ENCODE measurements around the gene SGPP2. TPM values are rescaled to one million over a fixed set of nuclear protein-coding genes. Genes with fewer than 3 reads are reported as not detected.
"Not testable (repeated sequence)": the region's sequence is repeated elsewhere in the genome, so short reads cannot be mapped to it uniquely, and the experiment has no call there.

Gene SGPP2
- polyA plus RNA-seq, 3 donors, result 0.11 to 3.5 (median 1.6) TPM

DNA sequence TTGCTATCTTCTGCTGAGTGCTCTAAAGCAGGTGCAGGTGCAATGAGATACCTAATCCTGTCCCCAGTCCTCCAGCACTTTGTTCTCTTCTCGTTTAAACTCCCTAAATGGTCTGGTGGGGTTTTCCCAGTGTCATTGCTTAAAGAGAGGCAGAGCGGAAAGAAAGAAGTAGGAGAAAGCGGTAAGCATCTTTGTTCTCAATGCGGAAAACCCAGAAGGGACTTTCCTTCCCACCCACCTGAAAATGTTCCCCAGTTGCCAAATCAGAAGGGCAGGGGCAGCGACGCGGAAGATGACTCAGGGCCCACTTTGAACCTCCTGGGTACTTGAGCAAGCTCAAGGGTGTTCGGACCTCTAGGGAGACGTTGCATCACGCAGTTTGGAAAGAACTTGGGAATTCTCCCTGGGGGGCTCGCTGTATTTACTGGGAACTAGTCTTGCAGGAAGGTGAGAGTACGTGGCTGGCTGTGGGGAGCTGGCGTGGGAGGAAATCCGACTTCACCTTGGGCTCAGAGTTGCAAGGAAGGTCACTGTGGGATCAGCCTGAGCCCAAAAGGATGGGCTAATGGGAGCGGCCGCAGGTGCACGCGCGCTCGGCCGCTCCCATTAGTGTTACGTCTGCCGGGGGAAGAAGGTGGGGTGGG is 589 bp upstream of the SGPP2 start:
- WGBS, 3 donors, result 18 to 22% (median 19%) methylated on average over 21 to 23 of the region's 23 CpGs

DNA sequence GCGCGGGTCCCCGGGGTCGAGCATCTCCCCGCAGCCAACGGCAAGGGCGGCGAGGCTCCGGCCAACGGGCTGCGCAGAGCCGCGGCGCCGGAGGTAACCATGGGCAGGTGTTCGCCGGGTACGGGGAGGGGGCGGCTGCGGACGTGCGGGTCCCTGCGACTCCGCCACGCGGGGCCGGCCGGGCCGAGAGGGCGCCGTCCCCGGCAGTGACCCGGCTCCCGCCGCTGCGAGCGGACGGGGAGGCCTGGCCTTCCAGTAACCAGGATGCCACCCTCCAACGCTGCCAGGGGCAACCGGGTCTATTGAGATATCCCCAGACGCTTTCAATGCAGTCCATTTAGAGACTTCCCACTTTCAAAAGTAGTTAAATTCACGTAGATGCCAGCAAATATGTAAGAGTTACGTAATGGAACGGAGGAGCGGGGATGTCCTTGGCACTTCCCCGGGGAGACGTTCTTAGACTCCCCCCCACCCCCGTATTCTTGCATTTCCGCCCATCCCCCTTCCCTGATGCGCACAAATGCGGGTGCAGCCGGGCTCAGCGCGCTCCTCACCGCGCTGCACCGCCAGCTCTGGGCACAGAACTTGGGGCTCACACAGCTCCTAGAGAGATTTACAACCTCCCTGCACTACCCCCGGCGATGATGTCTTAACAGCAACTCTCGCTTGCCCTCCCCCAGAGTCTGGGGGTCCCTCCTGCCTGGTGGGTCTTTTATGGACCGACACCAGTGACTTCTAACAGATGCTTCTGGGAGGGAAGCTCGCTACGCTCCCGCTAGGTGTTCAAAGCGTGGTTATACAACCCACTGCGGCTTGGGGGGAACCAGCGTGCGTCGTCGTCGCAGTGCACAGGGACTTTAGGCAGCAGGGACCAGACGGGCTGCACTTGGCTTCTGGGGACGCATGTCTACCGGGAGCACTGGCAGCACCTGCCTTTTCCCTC is 657 bp downstream of the SGPP2 start:
- WGBS, 3 donors, result 5 to 7% (median 6%) methylated on average over 63 to 74 of the region's 74 CpGs
- H3K27ac ChIP-seq (ENCODE audit: low read depth, low read length), result no peak overlapping the region

More for the DNA sequence above, 589 bp upstream of the SGPP2 start:
- no peak overlapping the region for H3K27ac ChIP-seq (ENCODE audit: low read depth, low read length)

DNA sequence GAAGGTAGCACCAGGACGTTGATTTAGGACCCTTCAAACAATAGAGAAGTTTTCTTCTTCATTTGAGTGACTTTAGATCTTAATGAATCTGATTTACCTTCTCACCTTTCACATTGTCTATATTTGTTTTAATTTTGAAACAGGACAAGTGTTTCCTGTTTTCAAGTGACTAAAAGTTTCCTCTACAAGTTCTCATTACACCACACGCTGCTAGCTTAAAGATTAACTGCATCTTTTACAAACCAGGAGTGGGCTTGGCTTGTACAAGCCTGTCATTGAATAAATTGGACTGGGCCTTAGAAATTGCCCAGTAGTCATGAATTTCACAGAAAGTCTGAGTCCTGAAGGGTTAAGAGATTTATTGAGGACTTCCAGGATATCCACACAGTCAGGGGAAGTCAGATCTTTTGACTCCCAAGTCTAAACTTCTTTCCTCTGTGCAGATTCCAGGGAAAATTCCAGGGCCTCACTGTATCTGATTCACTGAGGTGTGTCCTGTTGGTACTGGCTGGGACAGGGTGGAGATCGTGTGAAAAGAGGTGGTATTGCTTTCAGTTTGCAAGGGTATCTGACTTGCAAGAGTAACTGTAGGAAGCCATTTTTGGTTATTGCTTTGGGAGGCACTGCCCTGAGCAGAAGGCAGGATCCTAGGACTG is 3.4 kb downstream of the SGPP2 start:
- H3K27ac ChIP-seq (ENCODE audit: low read depth, low read length), result no peak overlapping the region
- WGBS, 3 donors, result 39 to 49% (median 47%) methylated on average over 3 of the region's 3 CpGs

DNA sequence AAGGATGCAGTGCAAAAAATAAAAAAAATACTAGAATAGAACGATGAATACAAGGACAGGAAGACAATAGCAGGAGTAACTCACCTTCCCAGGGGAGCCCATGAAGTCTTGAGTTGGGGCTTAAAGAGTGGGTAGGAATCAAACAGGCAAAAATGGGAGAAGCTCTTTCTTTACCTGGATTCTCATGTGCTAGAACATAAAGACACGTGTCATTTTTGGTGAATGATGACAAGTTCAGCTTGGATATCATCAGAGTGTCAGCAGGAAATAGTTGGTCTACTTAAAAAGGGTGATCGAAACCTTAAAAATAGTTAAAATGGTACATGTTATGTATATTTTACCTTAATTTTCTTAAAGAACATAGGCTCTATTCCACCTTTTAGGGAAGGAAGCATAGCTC is 5.7 kb downstream of the SGPP2 start:
- no peak overlapping the region for H3K27ac ChIP-seq (ENCODE audit: low read depth, low read length)
- 80 to 89% (median 85%) methylated on average over 3 of the region's 3 CpGs for WGBS, 3 donors

DNA sequence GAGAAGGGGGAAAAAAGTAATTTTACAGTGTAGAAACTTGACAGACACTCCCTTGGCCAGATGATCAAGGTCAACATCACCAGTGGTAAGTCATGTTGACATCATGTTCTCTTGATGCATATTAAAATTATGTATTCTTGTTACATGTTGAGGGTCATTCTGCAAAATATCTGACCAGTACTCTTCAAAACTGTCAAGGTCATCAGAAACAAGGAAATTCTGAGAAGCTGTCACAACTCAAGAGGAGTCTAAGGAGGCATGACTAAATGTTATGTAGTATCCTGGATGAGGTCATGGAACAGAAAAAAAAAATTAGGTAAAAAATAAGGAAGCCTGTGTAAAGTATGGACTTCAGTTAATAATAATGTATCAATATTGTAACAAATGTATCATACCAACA is 6.3 kb downstream of the SGPP2 start:
- H3K27ac ChIP-seq (ENCODE audit: low read depth, low read length), result no peak overlapping the region

DNA sequence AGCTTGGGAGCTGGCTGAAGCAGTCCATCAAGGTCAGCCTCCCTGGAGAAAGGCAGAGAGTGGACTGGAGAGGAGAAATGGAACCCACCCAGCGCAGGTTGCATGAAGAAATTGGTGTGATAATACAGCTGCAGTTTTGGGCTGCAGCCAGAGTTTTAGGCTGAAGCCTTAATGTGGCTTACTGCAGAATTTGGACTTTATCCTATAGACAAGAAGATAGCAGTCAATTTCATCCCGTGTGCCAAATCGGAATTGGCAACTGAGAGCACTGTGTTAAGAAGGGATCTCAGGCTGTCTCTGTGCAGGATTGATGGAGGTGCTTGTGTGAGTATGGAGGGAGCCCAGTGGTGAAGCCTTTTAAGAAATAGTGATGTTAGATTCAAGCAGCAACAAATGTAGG is 7.5 kb downstream of the SGPP2 start:
- WGBS, 3 donors, result 63 to 77% (median 63%) methylated on average over 3 of the region's 3 CpGs
- no peak overlapping the region for H3K27ac ChIP-seq (ENCODE audit: low read depth, low read length)

DNA sequence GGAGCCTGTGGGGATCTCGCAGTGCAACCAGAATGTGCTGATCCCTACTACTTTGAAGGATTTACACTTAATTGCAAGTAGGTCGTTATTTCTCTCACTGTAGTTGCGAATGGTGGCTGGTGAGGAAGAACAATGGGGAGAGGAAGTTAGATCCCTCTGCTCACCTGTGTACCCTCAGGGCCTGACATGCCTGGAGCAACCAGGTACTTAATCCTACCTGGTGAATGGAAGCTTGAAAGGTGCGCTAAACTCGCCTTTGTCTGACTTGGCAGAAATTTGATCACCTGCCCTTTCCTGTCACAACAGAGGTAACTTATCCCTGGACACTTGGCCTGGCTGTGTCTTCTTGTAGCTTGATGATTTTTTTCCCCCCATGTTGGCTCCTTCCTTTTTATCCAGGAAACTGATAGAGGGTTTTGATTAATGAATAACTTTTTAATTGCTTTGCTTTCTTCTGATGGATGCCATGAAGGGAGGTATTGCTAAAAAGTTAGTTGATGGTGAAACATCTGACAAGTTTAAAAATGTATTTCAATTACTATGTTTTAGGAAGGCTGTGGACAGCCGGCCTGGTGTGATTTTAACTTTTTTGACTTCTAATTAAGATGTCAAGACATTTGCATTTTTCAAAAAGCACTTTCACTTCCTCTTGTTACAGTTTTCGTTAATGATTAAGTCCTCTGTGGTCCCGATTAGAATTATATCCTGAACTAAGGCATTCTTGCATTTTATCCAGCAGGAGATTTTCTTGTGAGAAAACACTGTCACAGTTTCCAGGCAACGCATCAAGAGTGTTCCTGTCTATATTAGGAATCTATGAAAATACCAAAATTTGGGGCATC is 9.2 kb downstream of the SGPP2 start:
- WGBS, 3 donors, result 38 to 78% (median 76%) methylated on average over 9 of the region's 9 CpGs
- no peak overlapping the region for H3K27ac ChIP-seq (ENCODE audit: low read depth, low read length)

DNA sequence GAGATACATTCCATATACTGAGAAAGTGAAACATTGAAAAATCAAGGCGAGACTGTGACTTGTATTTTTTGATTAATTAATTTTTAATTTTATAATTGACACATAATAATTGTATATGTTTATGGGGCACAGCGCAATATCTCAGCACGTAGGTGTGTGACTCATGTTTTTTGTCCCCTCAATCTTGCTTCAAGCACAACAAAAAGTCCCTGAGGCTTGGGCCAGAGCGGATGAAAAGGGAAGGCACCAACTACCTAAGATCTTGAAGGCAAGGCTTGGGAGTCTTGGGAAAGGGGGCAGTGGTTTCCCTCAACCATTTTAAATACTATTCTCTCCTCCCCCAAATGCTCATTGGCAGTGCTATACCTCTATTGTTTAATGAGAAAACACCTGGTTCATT is 9.9 kb downstream of the SGPP2 start:
- no peak overlapping the region for H3K27ac ChIP-seq (ENCODE audit: low read depth, low read length)

DNA sequence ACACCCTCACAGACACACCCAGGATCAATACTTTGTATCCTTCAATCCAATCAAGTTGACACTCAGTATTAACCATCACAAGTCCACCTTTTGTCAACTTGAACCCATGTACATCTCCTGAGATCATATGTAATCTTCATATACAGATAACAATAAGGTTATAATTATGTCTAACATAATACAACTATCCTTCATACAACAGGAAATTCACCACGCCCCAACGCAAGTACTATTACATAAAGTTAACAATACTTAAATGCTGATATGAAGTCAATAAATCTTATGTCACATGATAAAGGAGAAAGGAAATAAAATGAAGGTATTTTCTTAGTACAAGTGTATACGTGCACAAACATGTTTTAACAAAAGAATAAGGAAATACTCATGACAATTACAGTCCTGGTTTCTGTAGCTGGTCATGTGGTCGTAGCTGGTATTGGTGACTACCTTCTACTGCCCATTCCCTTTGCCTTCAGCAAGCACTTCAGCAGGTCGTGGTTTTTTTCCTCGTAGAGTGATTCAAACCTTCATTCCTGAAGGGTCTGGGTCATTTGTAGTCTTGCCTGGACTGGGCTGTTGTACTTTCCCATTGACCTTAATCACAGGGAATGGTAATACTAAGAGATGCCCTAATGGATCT is 11.2 kb downstream of the SGPP2 start:
- not testable (repeated sequence) for H3K27ac ChIP-seq (ENCODE audit: low read depth, low read length)
- WGBS, 3 donors, result 84 to 92% (median 88%) methylated on average over 6 of the region's 6 CpGs

More for the DNA sequence above, 9.9 kb downstream of the SGPP2 start:
- WGBS, 3 donors, result 70 to 87% (median 87%) methylated on average over 4 of the region's 4 CpGs

DNA sequence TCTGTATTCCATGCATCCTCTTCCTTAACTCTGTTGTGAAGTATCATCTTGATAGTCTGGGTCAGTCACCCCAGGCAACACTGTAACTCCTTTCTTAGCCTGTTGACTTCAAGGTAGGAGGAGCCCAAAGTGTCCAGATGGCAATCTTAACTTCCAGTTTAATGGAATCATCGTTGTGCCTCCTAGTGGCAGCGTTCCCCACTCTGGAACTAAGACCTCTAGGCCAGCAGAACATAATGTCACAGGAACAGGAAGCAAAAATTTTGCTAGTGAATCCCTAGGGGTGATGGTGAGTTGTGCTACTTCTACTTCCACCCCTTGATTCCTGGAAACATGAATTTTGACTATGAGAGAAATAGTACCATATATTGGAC is 11.7 kb downstream of the SGPP2 start:
- 65 to 76% (median 69%) methylated on average over 2 of the region's 2 CpGs for WGBS, 3 donors
- H3K27ac ChIP-seq (ENCODE audit: low read depth, low read length), result no peak overlapping the region

DNA sequence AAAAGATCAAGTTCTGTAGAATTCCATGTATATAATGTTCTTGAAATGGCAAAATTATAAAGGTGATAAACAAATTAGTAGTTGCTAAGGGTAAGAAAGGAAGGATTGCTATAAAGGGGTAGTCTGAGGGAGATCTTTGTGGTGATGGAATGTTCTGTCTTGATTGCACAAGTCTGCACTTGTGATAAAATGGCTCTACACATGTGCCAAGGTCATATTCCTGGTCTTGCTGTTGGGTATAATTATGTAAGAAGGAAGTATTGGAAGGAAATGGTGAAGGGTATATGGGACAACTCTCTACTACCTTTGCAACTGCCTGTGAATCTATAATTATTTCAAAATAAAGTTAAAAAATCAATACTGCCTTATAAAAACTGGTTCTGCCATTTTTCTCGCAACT is 15.3 kb downstream of the SGPP2 start:
- 47 to 92% (median 81%) methylated on average over 1 of the region's 1 CpG for WGBS, 3 donors
- no peak overlapping the region for H3K27ac ChIP-seq (ENCODE audit: low read depth, low read length)

DNA sequence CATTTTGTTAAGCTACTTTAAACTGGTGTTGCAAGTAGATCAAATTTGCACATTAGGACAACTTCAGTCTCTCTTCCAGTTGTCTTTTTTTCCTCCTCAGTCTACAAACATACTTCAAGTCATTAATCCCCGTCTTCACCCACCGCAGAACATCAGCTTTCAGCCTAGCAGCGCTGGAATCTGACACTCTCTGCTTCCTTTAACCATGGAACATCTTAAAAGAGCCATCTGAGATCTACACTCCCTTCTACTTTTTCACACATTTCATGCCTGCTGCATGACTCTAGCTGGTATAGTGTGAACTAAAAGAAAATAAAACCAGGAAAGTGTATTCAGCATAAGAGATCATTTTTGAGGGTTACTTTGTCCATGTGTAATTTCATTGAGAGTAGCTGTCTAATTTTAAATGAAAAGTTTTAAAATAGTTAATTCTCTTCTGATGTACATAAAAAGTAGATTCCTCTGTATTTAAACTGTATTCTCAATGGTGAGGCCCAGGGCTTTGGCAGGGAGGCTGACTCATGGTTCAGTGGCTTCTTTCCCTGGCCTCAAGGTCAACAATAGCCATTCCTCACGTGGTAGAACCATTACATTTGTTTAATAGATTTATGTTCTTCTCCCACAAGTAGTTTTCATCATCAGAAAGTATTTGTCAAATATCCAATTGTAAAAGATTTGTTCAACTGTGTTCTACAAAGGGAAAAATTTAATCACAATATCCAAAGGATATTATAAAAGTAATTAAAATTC is 16.5 kb downstream of the SGPP2 start:
- no peak overlapping the region for H3K27ac ChIP-seq (ENCODE audit: low read depth, low read length)
- 41 to 57% (median 52%) methylated on average over 4 of the region's 4 CpGs for WGBS, 3 donors

DNA sequence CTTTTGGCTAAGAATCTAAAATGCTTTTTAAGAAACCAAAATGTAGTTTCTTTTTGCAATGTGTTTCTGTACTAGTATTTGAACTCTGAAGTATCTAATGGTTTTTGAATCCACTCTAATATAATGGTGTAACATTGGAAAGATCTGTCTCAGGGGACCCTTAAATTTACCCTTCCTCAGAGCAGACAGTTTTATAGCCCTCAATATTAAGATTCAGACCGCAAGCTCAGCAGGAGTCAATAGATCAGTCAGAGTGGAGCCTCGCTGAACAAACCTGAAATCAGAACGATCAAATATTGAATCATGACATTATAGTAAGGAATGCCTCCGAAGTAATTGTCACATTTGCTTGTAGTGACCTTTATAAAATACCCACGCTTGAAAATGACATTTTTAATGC is 18.3 kb downstream of the SGPP2 start:
- 56 to 85% (median 57%) methylated on average over 5 of the region's 5 CpGs for WGBS, 3 donors

DNA sequence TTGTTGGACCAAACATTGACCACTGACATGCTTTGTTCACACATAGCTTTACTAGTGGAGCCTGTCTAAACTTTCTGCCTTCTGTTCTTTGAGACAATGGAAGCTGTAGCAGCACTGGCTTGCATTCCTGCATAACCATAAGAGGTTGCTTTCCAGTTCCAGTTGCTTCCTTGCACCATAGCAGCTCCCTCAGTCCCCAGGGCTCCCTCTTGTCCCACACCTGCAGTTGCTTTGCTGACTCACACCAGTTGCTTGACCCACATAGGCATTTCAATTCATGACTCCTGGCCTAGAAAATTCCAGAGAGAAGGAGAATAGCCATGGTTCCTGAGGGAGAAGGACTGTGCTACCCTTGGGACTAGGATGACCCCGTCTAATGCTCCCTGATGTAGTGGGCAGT is 20.9 kb downstream of the SGPP2 start:
- 55 to 84% (median 78%) methylated on average over 1 of the region's 1 CpG for WGBS, 3 donors
- no peak overlapping the region for H3K27ac ChIP-seq (ENCODE audit: low read depth, low read length)

More for the DNA sequence above, 18.3 kb downstream of the SGPP2 start:
- H3K27ac ChIP-seq (ENCODE audit: low read depth, low read length), result no peak overlapping the region

DNA sequence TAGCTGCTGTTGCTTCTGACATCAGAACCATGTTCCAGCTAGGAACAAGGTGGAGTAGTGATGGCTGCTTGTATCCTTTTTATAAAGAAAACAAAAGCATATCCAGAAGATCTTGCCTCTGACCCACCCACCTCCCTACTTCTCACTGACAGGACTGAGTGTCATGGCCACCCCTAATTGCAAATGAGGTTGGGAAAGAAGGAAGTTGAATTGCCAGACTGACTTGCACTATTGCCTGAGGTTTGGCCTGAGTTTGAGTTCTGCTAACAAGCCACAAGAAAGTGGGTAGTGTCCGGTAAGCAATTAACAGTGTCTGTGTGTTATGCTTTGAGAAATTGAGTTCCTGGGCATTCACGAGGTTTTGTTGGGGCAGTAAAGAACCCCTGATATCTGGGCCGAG is 22.8 kb downstream of the SGPP2 start:
- H3K27ac ChIP-seq (ENCODE audit: low read depth, low read length), result no peak overlapping the region
- 62 to 80% (median 65%) methylated on average over 3 of the region's 3 CpGs for WGBS, 3 donors

DNA sequence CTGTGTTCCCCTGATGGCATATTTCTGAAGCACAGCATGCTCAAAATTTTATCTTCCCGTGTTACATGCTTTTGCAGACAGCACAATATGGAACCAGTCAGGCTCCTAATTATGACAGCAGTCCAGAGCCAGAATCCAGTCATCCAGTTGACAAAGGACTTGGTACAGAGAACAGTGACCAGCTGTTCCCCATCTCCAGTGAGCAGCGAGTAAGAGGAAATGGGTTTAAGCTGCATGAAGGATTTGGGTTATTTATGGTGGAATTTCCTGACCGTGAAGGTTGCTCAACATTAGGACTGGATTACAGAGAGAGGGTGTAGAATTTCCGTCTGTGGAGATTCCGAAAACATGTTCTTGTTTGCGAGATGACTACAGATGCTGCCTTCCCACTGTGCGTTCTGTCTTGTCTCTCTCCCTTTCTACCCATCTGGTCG is 24.4 kb downstream of the SGPP2 start:
- H3K27ac ChIP-seq (ENCODE audit: low read depth, low read length), result no peak overlapping the region
- WGBS, 3 donors, result 11 to 41% (median 15%) methylated on average over 8 of the region's 8 CpGs

DNA sequence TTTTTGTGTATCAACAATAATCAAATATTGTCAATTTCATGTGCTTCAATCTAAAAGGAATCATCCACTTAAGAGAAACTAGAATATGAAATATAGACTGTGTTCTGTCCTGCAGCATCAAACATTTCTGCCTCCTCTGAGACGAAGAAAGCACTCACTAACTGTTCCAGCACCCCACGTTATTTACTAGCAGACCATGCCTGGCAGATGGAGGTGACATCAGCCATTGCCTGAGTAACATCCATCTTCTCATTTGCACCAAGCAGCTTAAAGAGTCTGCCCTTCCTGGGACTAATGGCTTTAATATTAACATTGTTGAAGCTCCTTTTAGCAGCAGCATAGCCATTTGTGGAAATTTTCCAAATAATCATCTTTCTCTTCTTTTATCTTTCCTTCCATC is 25.7 kb downstream of the SGPP2 start:
- WGBS, 3 donors, result 57 to 77% (median 73%) methylated on average over 2 of the region's 2 CpGs
- no peak overlapping the region for H3K27ac ChIP-seq (ENCODE audit: low read depth, low read length)
